Measurements from ENCODE around the gene DGKI. TPM values are rescaled to one million over a fixed set of nuclear protein-coding genes. Genes with fewer than 3 reads are reported as not detected.
A peak's percentile ranks its signal among the peaks of the same experiment; 100 is the strongest.

DGKI gene
- total and polyA plus RNA-seq, 8 donors = under 0.01 to 5.1 (median 0.20) TPM; not detected in 3

DNA sequence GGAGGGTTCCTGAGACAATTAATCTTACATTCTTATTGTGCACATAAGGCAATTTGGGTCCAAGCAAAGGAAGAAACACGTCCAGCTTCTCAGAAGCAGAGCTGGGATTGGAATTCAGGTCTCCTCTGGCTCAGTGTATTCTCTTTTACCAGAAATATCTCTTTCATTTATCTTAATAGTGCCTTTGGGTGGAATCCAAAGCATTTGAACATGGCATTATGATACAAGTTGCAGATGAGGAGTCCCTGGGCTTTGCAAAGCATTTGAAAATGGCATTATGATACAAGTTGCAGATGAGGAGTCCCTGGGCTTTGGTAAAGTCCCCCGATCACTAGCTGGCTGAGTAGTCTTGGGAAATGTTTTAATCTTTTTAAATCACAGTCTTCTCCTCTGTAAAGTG is 473.3 kb downstream of the DGKI start:
- Histone ChIP-seq H3K4me1 (no peaks in the 10 kb centered on the region), H3K9me3 (peaks cover 0 to 5% (median 5%) of the 10 kb centered on the region in 4 donors), H3K27ac (no peak overlapping the region), H3K27me3 (no peaks in the 10 kb centered on the region), H3K4me3 (no peak overlapping the region), H3K36me3 (no peaks in the 10 kb centered on the region)
- TF ChIP-seq POLR2AphosphoS5 (IDR thresholded peaks at IDR 0.05) = no peak
- no peak for TF ChIP-seq POLR2A (IDR thresholded peaks at IDR 0.05)
- TF ChIP-seq EP300 (IDR thresholded peaks at IDR 0.05) = no peak
- TF ChIP-seq, protein P1, sequence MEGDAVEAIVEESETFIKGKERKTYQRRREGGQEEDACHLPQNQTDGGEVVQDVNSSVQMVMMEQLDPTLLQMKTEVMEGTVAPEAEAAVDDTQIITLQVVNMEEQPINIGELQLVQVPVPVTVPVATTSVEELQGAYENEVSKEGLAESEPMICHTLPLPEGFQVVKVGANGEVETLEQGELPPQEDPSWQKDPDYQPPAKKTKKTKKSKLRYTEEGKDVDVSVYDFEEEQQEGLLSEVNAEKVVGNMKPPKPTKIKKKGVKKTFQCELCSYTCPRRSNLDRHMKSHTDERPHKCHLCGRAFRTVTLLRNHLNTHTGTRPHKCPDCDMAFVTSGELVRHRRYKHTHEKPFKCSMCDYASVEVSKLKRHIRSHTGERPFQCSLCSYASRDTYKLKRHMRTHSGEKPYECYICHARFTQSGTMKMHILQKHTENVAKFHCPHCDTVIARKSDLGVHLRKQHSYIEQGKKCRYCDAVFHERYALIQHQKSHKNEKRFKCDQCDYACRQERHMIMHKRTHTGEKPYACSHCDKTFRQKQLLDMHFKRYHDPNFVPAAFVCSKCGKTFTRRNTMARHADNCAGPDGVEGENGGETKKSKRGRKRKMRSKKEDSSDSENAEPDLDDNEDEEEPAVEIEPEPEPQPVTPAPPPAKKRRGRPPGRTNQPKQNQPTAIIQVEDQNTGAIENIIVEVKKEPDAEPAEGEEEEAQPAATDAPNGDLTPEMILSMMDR (IDR thresholded peaks at IDR 0.05) = no peak
- 60 to 65% (median 62%) methylated on average over 2 of the region's 2 CpGs for WGBS, 5 donors
- no peak for DNase-seq
- intact Hi-C loops (cut with DNase I; ENCODE audit: low total_unique reads) = no loop called here

DNA sequence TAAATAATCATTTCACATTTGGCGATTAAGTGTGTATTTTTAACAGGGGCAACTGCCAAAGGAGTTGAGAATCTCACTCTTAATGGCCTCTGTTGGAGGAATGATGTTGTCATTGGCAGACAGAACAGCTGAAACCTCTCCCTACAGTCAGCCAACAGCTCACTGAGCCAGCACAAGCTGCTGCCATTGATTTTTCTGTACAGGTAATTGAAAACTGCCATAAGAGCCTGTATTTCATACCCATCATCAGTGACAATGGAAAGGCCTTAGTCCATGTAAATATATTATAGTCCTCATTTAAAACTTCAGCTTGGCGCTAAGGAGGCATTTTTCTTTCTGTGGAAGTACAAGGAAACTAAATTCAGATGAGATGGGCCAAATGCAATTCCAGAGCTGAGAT is 475.2 kb downstream of the DGKI start:
- Histone ChIP-seq H3K27me3 (no peaks in the 10 kb centered on the region), H3K36me3 (no peaks in the 10 kb centered on the region), H3K4me3 (no peak overlapping the region), H3K4me1 (no peaks in the 10 kb centered on the region), H3K27ac (no peak overlapping the region), H3K9me3 (no peaks in the 10 kb centered on the region)
- TF ChIP-seq POLR2AphosphoS5 (IDR thresholded peaks at IDR 0.05) (no peak), POLR2A (IDR thresholded peaks at IDR 0.05) (no peak), EP300 (IDR thresholded peaks at IDR 0.05) (no peak)
- TF ChIP-seq, protein P1 (IDR thresholded peaks at IDR 0.05) = no peak
- WGBS, 5 donors = 63 to 86% (median 73%) methylated on average over 2 of the region's 2 CpGs
- DNase-seq = peak in 1 of 2 donors; percentile 23
- intact Hi-C loops (cut with DNase I; ENCODE audit: low total_unique reads) = no loop called here

DNA sequence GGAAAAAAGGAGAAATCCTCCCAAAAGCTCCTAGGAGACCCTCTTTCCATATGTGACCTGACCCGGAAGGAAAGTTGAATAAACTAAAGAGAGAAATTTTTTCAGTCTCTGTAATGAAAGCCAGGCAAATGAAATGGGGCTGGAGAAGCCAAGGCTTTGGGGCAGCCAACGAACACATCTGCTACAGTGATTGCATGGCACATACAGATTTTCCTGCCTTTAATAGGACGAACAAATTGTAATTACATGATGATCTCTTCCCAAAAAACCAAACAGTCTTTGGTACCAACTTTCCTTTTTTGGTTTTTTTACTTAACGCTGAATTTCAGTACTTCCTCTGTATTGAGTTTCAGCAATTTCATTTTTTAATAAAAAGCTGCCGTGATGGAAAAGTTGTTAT is 479.8 kb downstream of the DGKI start:
- H3K4me1 ChIP-seq = no peaks in the 10 kb centered on the region
- H3K9me3 ChIP-seq = peaks cover 0 to 6% (median 0%) of the 10 kb centered on the region in 4 donors
- H3K27ac ChIP-seq = no peak overlapping the region
- intact Hi-C loops (cut with DNase I; ENCODE audit: low total_unique reads) = no loop called here
- H3K36me3 ChIP-seq = no peaks in the 10 kb centered on the region
- TF ChIP-seq, protein P1 (IDR thresholded peaks at IDR 0.05) = no peak
- TF ChIP-seq POLR2A (IDR thresholded peaks at IDR 0.05) = no peak
- no peak overlapping the region for H3K4me3 ChIP-seq
- DNase-seq = no peak
- no peaks in the 10 kb centered on the region for H3K27me3 ChIP-seq
- 80 to 88% (median 84%) methylated on average over 5 of the region's 5 CpGs for WGBS, 5 donors

DNA sequence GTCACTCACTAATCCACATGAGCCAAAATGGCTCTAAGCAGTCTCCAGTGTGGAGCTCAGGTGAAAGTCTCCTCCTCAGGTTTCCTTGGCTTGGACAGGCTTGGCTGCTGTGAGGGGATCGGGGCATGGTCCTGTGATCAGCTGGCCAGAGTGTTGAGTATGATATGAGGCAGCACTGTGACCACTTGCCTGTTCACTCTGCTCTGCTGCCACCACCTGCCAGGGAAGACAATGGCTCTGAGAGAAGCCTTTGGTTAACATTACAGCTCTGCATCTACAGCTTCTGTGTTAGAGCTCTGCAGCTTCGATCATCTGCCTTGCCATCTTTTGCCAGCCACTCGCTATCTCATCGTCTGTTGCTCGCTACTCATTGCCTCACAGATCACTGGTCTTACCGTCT is 483.1 kb downstream of the DGKI start:
- no peak for DNase-seq
- H3K4me3 ChIP-seq = no peak overlapping the region
- H3K27ac ChIP-seq = no peak overlapping the region
- no peaks in the 10 kb centered on the region for H3K27me3 ChIP-seq
- peaks cover 0 to 34% (median 14%) of the 10 kb centered on the region in 4 donors for H3K9me3 ChIP-seq
- no peak for TF ChIP-seq EP300 (IDR thresholded peaks at IDR 0.05)
- TF ChIP-seq POLR2A (IDR thresholded peaks at IDR 0.05) = no peak
- TF ChIP-seq, protein P1 (IDR thresholded peaks at IDR 0.05) = no peak
- no peak for TF ChIP-seq POLR2AphosphoS5 (IDR thresholded peaks at IDR 0.05)
- H3K36me3 ChIP-seq = no peaks in the 10 kb centered on the region
- intact Hi-C loops (cut with DNase I; ENCODE audit: low total_unique reads) = no loop called here
- H3K4me1 ChIP-seq = no peaks in the 10 kb centered on the region
- WGBS, 5 donors = 88 to 95% (median 92%) methylated on average over 6 of the region's 6 CpGs

All from stomach (tissue), 9 donors.